AG10803 (cell line): ENCODE data around the gene FRRS1L.

Experiments used
- DNase-seq: peaks from one replicate; pipeline ENCODE4 v3.0.0; 2010; ENCODE audit warnings: low read depth
- H3K4me3 ChIP-seq: 2 replicates; pipeline ENCODE4 v1.5.1; 2011; ENCODE audit warnings: mild to moderate bottlenecking, low read length, control low read depth
- CTCF ChIP-seq: conservative IDR thresholded peaks from 2 replicates; pipeline ENCODE4 v1.5.1; 2011; ENCODE audit warnings: mild to moderate bottlenecking, low read length, control low read depth, inconsistent platforms

Gene FRRS1L

GRCh38 chr9:109122726-109123621 is 44.1 kb downstream of the FRRS1L start:
- no peak for DNase-seq
- no peak overlapping the region for H3K4me3 ChIP-seq
- TF ChIP-seq CTCF: no peak

- DNase-seq: no peak
- TF ChIP-seq CTCF: no peak
- no peak overlapping the region for H3K4me3 ChIP-seq
Observed at GRCh38 chr9:109121232-109121796, 45.7 kb downstream of the FRRS1L start.

- DNase-seq: no peak
- peak overlapping the region; percentile 7; the same call in 1 of the 2 replicates for H3K4me3 ChIP-seq
Observed at GRCh38 chr9:109120204-109120789, 46.8 kb downstream of the FRRS1L start.

GRCh38 chr9:109119439-109120203 is 47.4 kb downstream of the FRRS1L start, which contains the start of gene TMEM245:
TSS of gene TMEM245 (minus strand) at chr9:109119947. CDS start at chr9:109119913, 34 bp downstream.
- H3K4me3 ChIP-seq: peak within 1 kb of the TSS; percentile 80
- DNase-seq: peak; percentile 100
- no peak for TF ChIP-seq CTCF

More at GRCh38 chr9:109120204-109120789, 46.8 kb downstream of the FRRS1L start:
- no peak for TF ChIP-seq CTCF

GRCh38 chr9:109118808-109119438 is 48.1 kb downstream of the FRRS1L start:
- TF ChIP-seq CTCF: no peak
- H3K4me3 ChIP-seq: peak overlapping the region; percentile 80
- DNase-seq: peak; percentile 1
